Activated CD4-positive, alpha-beta T cell treated with anti-CD3 and anti-CD28 coated beads, Interleukin-2, amount 50 U/mL, for 16 hours (primary cell): ENCODE measurements around the gene CHST5.
"Not testable (repeated sequence)": the region's sequence is repeated elsewhere in the genome, so short reads cannot be mapped to it uniquely, and the experiment has no call there.

Source experiments
- DNase-seq: peaks from one replicate; pipeline ENCODE4 v3.0.0-alpha.2; 2020

The CHST5 gene

DNA sequence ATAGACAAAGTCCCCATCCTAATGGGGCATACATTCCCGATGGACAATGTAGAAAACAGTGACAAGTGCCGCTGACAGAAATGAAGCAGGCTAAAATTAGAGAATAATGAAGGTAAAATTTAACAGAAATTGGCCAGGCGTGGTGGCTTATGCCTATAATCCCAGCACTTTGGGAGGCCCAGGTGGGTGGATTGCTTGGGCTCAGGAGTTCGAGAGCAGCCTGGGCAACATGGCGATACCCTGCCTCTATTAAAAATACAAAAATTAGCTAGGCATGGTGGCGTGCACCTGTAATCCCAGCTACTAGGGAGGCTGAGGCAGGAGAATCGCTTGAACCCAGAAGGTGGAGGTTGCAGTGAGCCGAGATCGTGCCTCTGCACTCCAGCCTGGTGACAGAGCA is 12.5 kb upstream of the CHST5 start:
- DNase-seq, result not testable (repeated sequence)

DNA sequence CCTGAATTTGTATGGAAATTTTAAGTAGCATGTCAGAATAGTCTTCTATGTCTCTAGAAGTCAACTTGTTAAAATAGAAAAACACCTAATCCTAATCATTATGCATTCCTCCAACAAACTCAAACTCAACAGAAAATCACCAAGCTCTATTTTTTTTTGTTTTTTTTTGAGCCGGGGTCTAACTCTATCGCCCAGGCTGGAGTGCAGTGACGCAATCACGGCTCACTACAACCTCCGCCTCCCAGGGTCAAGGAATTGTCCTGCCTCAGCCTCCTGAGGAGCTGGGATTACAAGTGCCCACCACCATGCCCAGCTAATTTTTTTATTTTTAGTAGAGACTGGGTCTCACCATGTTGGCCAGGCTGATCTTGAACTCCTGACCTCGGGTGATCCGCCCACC is 10.4 kb upstream of the CHST5 start:
- no peak for DNase-seq

DNA sequence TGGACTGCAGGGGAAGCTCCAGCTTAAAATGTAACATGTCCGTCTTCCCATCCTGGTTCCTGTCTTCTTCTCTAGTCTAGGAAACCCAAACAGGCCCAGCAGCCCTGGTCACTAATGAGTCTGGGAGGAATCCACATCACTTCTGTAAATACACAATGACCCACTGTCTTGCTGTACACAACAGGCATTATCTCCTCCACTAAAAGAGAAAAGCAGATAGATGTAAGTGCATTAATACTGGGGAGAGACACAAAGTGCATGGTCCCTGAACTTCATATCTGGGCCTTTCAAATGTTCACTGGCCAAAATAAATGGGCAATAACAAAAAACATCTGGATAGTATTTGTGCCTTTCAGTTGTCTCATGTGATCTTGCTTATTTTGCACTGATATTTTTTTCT is 10.0 kb upstream of the CHST5 start:
- DNase-seq, result not testable (repeated sequence)

DNA sequence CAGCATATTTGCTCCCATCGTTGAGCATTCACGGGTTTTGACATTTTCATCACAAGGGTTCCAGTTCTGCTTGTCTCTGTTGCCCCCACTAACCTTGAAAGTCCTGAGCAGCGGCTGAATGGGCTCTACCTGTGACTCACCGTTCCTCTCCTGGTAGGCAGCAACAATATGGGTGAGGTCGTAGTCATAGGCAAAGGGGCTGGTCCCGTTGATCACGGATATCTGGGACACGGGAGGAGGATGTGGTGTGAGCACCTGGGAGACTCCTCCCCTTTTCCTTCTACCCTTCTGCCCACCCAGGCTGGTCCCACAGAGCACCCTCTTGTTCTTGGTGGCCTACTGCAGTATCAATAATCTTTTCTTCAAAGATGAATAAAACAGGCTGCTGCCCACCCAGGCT is 6.6 kb upstream of the CHST5 start:
- not testable (repeated sequence) for DNase-seq

DNA sequence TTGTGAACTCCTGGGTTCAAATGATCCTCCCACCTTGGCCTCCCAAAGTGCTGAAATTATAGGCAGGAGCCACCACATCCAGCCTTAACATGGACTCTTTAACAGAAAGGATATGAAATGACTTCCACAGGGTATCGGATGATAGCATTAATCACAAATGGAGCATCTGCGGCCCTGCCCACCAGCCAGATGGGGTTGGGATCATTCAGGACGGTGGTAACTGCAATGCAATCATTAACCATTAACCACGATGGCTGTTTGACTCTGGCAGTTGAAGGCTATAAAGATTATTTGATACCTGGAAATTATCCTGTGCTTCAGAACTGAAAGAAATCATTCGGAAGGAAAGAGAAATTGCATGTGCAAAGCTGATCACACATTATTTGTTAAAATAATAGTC is 5.3 kb upstream of the CHST5 start:
- no peak for DNase-seq

DNA sequence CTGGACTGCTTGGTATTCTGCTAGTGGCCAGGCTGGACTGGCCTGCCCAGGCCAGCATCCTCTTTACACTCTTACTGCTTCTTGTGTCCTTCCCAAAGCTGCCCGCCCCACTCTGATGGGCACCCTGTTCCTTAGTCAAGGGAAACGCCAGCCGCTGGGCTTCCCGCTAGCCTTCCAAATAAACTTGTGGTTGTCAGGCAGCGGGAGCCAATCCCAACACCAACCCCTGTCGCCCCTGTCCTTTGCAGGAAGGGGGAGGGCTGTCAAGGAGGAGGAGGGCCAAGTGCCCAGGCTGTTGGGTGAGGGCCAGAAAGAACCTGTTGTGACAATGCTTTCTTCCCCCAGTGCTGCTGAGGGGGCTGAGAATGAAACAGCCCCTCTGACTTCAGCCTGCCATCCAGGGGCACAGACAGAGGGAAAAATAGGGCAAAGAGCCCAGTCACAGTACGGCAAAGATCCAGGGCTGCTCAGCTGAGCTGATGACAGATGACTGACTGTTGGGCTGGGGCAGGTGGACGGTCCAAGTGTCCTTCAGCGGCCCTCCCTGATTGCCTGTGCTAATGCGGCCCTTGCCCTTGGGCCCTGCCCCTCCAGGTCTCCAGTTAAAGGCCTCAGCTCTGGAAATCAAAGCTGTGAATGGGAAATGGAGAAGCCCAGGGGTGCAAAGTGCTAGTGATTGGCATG is 3.1 kb upstream of the CHST5 start:
- not testable (repeated sequence) for DNase-seq

DNA sequence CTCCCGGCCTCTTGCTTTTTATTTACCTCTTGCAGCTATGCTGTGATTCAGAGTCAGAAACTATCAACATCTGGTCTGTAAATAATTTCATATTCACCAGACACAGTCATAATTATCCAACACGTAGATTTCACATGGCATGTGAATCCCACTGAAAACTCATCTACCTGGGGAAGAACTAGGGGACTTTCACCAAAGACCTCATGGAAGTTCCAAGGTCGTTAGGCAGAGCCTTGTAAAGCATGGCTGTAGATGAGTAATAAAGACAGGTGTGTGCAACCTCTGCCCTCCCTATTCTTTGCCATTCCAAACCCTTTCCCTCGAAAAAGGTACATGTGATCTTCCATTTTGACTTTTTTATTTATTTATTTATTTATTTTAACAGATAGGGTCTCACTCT is 1.9 kb upstream of the CHST5 start:
- no peak for DNase-seq

DNA sequence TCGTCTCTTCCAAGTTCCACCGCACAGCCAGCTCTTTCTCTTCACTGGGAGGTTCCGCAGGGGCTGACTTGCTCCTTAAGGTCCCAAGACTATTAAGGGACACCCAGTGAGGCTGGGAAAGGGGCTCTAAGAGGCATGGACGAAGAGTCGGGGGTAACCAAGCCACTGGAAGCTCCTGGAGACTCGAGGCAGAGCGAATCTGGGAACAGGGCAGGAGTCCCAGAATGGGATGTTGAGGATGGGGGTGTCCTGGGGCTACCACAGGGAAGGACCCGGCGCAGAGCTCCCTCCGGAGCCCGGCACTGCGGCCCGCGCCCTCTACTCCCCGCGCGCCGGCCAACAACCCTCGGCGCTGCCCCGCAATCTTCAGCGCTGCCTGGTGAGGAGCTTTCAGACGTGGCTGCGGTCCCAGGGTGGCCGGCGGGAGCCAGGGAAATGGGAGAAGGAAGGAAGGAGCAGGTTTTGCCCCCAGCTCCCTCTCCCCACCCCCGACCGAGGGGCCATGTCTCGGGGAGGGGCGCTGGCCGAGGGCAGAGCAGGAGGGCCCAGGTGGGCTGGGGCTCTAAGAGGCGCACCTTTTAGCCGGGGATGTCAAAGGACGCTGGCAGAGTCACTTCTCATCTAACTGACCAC is 581 bp downstream of the CHST5 start:
- no peak for DNase-seq

DNA sequence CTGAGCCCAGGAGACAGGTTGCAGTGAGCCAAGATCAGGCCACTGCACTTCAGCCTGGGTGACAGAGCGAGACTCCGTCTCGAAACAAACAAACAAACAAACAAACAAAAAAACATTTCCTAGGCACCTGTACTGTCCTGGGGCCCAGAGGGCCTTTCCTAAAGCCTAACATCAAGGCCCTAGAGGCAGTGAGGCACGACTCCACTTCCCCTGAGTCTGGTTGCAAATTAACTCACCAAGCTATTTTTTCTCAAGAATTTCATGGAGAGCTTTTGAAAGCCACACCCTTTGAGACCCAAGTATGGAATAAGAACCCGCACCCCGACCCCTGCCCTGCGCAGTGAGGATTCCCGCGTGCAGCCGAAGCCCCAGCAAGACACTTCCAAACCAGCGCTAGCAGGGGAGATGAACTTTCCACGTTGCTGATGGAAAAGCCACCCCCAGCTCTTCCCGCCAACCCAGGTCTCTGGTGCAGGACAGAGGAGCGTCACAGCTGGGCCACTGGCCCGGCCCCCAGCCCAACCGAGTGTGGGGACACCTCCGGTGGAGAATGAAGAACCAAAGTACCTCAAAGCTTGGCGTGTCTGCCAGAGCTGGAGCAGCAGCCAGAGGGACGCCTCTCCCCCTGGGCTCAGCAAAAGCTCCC is 1.2 kb downstream of the CHST5 start:
- DNase-seq, result no peak

DNA sequence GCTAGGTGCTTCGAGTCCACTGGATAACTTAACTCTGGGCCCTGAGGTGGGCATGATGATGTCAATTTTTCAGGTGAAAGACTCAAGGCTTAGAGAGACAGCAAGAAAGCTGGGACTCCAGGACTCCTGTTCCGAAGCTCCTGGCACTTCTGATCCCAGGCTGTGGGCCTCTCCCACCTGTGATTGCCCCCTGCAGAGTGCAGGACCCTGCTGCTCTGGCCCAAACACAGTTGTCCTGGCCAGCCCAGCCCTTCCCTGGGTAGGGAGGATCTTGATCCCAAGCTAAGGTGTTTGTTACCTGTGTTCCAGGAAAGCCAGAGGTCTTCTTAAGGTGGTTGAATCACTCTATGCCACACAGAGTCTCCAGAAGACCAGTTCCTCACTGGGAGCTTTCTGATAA is 3.1 kb downstream of the CHST5 start:
- no peak for DNase-seq

DNA sequence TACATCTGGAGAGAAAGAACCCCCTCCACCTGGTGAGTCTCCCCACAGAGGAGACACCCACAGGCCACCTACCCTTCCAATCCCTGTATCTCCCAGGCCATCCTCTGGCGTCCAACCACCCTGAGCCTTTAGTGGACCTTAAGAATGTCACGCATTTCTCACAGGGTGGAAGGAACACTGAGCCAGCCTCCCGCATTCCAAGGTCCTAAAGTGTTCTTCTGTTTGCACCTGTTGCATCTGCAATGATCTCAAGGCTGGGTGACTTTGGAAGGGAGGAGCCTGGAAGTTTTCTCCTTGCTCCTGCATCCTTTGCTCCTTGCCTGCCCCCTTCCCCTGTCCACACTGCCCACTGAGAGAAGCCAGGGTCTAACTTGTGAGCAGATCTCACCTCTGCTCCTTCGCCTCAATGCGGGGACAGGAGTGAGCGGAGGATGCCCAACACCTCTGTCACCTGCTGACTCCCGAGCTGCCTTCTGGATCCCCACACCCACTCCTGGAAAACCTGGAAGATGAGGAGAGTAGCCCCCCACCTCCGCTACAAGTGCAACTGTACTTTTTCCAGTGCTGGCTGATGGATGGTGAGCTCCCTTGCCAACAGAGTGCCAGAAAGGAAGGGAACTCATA is 3.7 kb downstream of the CHST5 start:
- DNase-seq, result no peak

DNA sequence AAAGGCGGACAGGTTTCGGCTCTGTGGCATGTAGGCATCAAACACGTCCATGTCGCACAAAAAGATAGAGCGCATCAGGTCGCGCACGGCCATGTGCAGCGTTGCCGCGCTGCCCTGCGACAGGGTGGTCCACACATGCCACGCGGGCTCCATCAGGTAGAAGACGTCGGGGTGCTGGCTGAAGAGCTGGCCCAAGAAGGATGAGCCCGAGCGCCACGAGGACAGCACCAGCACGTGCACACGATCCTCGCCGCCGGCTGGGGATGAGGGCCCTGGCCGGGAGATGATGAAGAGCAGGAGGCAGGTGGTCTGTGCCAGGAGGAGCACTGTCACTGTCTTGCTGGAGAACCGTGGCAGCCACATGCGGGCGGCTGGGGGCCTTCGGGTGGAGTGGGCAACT is 5.9 kb downstream of the CHST5 start:
- no peak for DNase-seq

DNA sequence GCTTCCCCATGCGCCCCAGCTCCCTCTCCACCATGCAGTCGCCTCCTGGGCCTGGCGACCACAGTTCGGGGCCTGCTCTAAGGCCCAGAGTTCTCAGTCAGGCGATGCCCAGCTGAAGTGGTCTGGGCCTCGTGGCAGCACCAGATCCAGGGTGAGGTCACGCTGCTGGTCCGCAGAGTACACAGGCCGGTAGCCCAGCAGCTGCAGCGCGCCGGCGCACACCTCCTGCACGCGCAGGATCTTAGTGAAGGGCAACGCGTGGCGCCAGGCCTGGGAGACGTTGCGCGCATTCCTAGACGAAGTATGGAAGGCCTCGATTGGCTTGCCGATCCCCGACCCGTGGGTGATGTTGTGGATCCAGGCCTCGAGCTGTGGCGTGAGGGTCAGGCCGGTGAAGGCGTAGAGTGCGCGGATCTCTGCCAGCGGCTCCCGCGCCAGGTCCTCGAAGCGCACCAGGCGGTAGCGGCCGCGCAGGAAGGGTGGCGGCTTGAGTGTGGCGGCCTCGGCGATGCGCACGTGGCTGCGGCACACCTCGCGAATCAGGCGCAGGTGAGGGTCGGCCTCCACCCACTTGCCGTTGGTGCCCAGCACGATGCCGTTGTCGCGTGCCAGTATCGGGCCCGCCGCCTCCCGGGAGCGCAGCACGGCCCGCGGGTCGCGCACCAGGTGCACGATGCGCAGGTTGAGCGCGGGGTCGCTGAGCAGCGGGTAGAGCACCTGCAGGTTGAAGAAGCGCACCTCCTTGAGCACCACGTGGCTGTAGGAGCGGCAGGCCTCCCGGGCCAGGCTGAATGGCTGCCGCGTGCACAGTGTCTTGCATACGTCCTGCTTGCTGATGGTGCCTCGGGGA is 6.6 kb downstream of the CHST5 start:
- no peak for DNase-seq

DNA sequence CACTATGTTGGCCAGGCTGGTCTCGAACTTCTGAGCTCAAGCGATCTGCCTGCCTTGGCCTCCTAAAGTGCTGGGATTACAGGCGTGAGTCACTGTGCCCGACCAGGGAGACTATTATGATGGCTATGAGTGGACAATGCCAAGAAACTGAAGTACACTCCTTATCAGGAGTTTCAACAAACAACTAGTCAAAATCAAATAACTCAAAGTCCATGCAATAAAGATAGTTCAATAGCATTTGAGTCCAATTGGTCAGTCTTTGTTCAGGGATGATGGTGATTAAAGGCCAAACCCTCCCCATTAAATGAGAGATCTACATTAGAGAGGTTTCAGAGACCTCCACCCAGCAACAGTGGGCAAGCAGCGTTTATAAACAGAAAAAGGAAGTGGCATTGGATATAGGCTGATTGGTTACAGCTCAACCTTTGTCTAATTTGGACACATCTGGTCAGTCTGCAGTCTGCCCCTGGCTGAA is 8.0 kb downstream of the CHST5 start:
- no peak for DNase-seq

DNA sequence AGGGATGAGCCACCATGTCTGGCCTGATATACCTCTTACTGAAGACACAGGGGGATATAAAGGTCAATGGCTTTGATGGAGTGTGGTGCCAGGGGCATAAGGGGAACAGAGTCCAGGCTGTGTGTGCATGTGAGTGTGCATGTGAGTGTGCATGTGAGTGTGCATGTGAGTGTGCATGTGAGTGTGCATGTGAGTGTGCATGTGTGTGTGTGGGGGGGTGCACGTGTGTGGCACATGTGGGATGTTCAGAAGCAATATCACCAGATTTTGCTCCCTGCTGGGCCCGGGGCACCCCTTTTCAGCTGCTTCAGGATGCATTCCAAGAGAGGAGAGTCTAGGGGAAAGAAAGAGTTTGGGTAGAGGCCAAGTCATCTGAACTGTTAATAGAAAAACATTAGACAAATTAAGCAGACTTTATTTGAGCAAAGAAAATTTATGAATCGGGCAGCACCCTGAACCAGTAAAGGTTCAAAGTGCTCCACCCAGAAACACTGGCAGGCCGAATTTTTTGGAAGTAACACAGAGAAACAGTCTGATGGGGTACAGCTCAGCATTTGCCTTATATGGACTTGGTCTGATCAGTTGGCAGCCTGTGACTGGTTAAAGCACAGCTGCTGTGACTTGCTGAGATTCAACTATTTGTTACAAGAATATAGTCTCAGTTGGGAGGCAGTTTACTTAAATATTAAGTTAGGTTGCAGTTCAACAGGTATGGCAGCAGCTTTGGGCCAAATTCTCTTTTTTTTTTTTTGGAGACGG is 9.7 kb downstream of the CHST5 start:
- no peak for DNase-seq

DNA sequence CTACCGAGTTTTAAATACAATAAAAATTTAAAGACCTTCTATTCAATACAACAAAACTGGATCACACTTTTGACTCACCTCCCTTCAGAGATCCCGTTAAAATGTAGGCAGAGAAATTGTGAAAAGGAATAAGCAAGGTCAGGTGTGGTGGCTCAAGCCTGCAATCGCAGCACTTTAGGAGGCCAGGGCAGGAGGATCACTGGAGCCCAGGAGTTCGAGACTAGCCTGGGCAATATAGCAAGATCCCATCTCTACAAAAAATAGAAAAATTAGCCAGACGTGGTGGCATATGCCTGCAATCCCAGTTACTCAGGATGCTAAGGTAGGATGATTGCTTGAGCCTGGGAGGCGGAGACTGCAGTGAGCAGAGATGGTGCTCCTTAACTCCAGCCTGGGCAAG is 16.7 kb downstream of the CHST5 start:
- no peak for DNase-seq

DNA sequence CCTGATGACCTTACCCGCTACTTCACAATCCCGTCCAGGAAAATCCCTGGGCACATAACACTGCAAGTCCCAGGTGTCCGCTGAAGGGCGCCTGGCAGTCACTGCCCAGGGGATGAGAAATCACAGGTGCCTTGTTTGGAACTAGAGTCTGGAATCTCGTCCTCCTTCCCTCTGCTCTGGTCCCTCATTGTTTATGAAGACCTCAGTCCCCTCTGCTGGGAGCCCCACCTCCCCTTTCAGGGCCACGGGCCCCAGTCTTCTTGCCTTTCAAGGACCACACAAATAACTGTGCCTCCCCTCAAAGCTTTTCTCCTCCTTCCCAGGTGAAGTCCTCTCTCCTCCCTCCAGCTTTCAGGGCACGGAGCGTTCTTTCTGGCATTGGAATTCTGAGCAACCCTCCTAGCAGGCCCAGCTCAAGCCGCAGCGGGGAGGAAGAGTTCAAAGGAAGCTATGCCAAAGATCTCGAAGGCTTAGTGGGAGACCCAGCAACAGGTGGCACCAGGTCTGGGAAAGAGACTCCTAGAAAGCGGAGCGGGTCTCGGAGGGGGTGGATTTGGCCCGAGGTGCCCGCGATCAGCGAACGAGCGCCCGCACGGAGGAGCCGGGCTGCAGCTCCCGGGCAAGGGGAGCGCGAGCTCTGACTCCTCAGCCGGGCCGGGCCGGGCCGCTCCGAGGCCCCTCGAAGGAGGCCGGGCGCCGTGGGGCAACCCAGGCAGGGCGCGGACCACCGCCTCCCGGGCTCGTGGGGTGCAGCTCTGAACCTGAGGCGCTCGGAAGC is 19.5 kb downstream of the CHST5 start:
- peak; percentile 2 for DNase-seq

DNA sequence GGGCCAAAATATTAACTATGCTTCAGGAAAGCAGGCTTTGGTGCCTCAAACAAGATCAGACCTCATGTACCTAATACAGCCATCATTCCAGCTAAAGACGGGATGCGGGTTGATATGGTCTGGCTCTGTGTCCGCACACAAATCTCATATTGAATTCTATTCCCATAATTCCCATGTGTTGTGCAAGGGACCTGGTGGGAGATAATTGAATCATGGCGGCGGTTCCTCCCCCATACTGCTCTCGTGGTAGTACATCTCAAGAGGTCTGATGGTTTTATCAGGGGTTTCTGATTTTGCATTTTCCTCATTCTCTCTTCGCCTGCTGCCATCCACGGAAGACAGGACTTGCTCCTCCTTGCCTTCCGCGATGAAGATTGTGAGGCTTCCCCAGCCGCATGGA is 21.6 kb downstream of the CHST5 start:
- DNase-seq, result no peak

DNA sequence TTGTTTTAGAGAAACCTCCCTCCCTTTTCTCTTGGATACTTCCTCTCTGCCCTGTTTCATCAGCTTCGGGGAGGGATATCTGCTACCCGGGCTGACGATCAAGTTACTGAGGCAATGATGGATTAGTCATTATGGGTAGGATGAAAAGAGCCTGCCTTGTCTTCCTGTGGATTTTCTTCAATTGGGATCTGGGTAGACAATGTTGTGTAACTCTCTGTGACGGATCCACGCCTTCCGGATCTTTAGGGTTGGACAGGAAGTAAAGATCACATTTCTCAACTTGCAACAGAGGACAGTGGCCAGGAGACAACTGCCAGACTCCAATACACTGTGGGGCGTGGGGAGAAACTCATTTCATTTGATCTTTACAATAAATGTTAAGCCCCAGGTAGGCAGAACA is 29.3 kb downstream of the CHST5 start:
- no peak for DNase-seq

DNA sequence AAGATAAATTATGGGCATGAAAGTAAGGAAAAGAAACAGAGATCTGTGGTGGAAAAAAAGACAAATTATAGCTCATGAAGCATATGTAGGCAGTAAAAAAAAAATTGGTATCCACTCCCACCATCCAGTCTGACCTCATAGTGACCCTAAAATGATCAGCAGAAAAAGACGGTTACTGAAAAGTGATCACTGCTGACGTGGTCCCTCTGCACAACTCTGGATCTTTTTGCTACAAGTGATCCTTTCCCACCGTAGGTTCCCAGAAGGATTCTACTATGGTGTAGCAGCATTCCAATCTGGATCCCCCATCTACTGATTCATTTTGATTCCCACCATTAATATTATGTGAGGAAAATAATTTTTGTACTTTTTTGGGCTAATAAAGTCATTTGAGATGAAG is 29.8 kb downstream of the CHST5 start:
- no peak for DNase-seq

DNA sequence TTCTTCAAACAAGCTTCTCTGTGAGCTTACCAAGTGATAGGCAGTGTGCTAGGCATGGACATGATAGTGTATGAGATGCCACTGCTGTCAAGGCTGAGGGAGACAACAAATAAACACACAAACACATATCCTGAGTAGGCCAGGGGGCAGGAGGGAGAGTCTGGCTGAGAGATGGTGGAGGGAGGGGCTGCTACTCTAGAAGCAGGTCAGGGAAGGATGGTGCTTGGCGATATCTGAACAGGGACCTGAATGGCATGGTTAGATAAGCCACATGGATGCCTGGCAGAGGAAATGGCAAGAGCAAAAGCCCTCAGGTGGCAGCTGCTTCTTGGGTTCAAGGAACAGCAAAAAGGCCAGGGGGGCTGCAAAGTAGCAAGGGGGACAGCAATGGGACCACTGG is 32.1 kb downstream of the CHST5 start:
- DNase-seq, result no peak
